ENCODE measurements around the gene PDGFC. TPM values are rescaled to one million over a fixed set of nuclear protein-coding genes. Genes with fewer than 3 reads are reported as not detected.

Gene PDGFC
- total RNA-seq, 1 experiment from 2014 or later = 4.5 TPM

- DNase-seq = no peak
- TF ChIP-seq CTCF (conservative IDR thresholded peaks at IDR 0.05) = no peak
- no peak overlapping the region for H3K23ac ChIP-seq (ENCODE audit: insufficient read length, low read depth, low read length)
- H4K20me1 ChIP-seq (ENCODE audit: control insufficient read depth, insufficient read depth, insufficient read length) = no peaks in the 10 kb centered on the region
- no peaks in the 10 kb centered on the region for H3K27me3 Mint-ChIP-seq (ENCODE audit: low read depth)
- H3K18ac ChIP-seq (ENCODE audit: insufficient read length, low read depth, low read length) = no peak overlapping the region
- no peaks in the 10 kb centered on the region for H3K79me2 ChIP-seq (ENCODE audit: insufficient read depth, low read length)
- no peak overlapping the region for H4K5ac ChIP-seq (ENCODE audit: insufficient read length, low read depth, low read length)
- no peaks in the 10 kb centered on the region for H3K79me1 ChIP-seq (ENCODE audit: insufficient read depth, low read depth, low read length, poor library complexity, severe bottlenecking)
- no peaks in the 10 kb centered on the region for H3K23me2 ChIP-seq (ENCODE audit: insufficient read length, low read depth, low read length, poor library complexity, severe bottlenecking)
- no peak overlapping the region for H2BK120ac ChIP-seq (ENCODE audit: low read depth, low read length, poor library complexity, severe bottlenecking)
- H4K8ac ChIP-seq (replicated peaks; ENCODE audit: insufficient read length, low read depth, low read length) = no peak overlapping the region
- H2BK15ac ChIP-seq (ENCODE audit: low read depth, low read length) = no peak overlapping the region
- no peaks in the 10 kb centered on the region for H3K36me3 Mint-ChIP-seq (ENCODE audit: insufficient read depth in 1 of 3, low read depth in 3 of 3)
- H3K27me3 ChIP-seq (ENCODE audit: insufficient read depth, low read length) = no peaks in the 10 kb centered on the region
- H2AK5ac ChIP-seq (ENCODE audit: insufficient read length, low read length) = no peak overlapping the region
- H3K4me2 ChIP-seq (ENCODE audit: insufficient read depth, insufficient read length, low read length) = no peak overlapping the region
- WGBS (ENCODE audit: extremely low coverage, insufficient read length, low lambda C conversion rate) = no CpG with 5 or more reads among the region's 6 CpGs
- no peak overlapping the region for H2AFZ ChIP-seq (ENCODE audit: low read length)
- H3K4me1 ChIP-seq (ENCODE audit: insufficient read depth, low read length) = no peaks in the 10 kb centered on the region
- no peak overlapping the region for H3K14ac ChIP-seq (ENCODE audit: insufficient read depth, low read length)
- no peak overlapping the region for H3K4ac ChIP-seq (ENCODE audit: low read depth, low read length)
- H3K4me3 Mint-ChIP-seq = no peak overlapping the region
- no peak overlapping the region for H2BK5ac ChIP-seq (ENCODE audit: insufficient read length, low read length)
- peaks cover 7 to 13% of the 10 kb centered on the region in 2 experiments for H3K4me1 Mint-ChIP-seq
- H3K27ac ChIP-seq (ENCODE audit: insufficient read length, low read depth, low read length) = no peak overlapping the region
- H3T11ph ChIP-seq (ENCODE audit: low read length) = no peak overlapping the region
- no peak overlapping the region for H4K91ac ChIP-seq (ENCODE audit: insufficient read length, low read depth, low read length)
- H3K56ac ChIP-seq (ENCODE audit: insufficient read length, low read depth, low read length) = no peak overlapping the region
- no peak overlapping the region for H2BK12ac ChIP-seq (ENCODE audit: insufficient read length, low read depth, low read length)
- no peak overlapping the region for H2BK20ac ChIP-seq (ENCODE audit: low read depth, low read length, poor library complexity, severe bottlenecking)
- no peak overlapping the region for H3K9ac ChIP-seq (ENCODE audit: extremely low read depth, insufficient read length, low read length)
- no peak overlapping the region for H3K27ac Mint-ChIP-seq
- no peaks in the 10 kb centered on the region for H3K9me3 Mint-ChIP-seq
- no peaks in the 10 kb centered on the region for H3K9me3 ChIP-seq (ENCODE audit: control insufficient read depth, low read depth, low read length)
These were observed 23.5 kb downstream of the PDGFC start for GRCh38 chr4:156948133-156948532.
